HG02938 (cell line): Measurements from ENCODE around the gene PEMT.
A peak's percentile ranks its signal among the peaks of the same experiment; 100 is the strongest.
"Not testable (repeated sequence)": the region's sequence is repeated elsewhere in the genome, so short reads cannot be mapped to it uniquely, and the experiment has no call there.

Source experiments
- ATAC-seq: cut with Tn5 transposase; IDR thresholded peaks from one replicate; pipeline ENCODE4 v1.9.1; 2021; ENCODE audit warnings: mild to moderate bottlenecking, moderate library complexity; ENCODE audit not compliant: unreplicated experiment

PEMT gene

DNA sequence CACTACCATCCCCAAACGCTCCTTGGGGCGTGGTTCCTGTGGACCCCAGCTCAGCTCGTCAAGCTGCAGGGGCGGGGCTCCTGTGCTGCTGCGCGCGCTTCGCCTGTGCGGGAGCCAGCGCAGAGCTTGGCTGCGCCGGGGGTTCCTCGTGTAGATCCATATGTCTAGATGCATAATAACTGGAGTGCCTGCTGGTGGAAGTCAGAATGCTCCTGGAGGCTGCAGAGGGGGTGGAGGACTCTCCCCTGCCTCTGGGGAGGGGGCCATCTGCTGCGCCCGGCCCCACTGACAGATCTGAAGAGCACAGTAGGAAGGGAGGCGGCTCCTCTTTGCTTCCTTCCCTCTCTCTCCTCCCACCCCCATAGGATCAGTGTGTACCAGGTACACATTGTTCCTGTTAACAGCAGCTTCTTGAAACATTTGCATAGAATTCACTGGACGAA lies 99.9 kb downstream of the PEMT start:
- no peak for ATAC-seq

DNA sequence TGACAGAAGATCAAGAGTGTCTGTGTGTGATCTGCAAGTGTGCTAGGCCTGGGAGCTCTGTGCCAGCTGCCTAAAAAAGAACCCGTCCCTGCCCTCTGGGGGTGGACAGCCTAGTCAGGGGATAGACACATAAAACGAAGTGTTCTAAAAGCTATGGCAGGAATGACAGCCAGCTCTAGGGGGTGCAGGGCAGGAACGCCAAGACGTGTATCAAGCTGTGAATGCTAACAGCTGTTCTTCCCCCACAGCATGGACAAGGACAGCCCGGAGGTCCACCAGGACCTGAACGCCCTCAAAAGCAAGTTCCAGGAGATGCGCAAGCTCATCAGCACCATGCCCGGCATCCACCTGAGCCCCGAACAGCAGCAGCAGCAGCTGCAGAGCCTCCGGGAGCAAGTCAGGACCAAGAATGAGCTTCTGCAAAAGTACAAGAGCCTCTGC lies 100.5 kb downstream of the PEMT start:
- ATAC-seq, result no peak

GRCh38 chr17:17487998-17488397 lies 103.5 kb downstream of the PEMT start:
- no peak for ATAC-seq

- ATAC-seq, result not testable (repeated sequence)
Measured at GRCh38 chr17:17486416-17486815, 105.1 kb downstream of the PEMT start.

GRCh38 chr17:17485420-17485819 lies 106.1 kb downstream of the PEMT start:
- ATAC-seq, result no peak

DNA sequence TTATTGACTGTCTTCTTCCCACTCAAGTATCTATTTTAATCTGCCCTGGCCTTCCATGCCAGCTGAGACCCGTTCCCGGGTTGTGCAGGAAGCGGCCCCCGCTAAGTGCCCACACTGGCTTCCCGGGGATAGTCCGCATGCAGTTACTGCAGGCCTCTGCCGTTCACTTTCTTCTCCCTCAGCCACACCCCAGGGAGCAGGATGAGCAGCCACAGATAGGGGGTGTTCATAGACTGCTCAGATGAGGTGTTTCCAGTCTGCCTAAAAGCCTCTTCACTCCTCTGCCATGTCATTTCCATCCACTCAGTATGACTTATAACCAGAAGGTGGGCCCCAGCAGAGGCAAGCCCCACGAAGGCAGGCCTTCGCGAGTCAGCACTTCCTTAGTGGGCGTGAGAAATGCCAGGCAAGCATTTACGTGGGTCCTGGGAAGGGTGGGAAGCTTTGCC lies 107.0 kb downstream of the PEMT start:
- no peak for ATAC-seq

DNA sequence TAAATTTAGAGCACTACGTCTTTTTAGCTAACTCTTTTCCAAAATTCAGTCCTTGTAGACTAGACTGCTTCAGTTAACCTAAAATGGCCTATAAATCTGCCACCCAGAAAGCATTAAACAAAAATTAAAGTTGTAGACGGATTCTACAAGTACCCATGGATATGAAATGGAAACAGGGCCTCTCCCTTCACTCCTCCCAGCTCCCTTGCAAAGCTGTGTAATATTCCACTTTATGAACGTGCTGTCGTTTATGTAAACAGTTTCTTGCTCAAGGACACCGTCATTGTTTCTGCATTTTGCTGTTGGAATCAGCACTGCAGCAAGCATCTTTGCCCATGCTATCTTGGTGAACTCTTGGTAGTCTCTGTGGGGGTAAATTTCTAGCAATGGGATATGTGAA lies 109.6 kb downstream of the PEMT start:
- no peak for ATAC-seq

DNA sequence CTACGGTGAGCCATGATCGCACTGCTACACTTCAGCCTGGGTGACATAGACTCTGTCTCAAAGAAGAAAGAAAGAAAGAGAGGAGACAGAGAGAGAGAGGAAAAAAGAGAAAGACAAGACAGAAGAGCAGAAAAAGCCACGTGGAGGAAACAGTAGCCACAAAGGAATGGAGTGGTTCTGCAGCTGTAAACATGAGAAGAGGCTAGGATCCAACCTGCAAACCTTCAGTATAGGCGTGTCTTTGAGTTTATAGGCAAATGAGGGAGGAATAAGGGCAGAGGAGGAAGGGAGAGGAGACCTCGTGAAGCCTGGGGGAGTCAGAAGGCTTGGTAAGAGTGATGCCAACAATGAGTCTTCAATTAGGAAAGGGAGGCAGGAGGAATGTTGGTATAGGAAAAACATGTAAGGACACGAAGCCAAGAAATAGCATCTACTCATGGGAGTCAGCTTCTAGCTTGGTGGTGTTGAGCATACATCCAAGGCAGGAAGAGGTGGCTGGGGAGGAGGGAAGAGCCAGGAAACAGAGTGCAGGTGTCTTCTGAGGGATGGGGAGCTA lies 110.8 kb downstream of the PEMT start:
- ATAC-seq, result no peak

DNA sequence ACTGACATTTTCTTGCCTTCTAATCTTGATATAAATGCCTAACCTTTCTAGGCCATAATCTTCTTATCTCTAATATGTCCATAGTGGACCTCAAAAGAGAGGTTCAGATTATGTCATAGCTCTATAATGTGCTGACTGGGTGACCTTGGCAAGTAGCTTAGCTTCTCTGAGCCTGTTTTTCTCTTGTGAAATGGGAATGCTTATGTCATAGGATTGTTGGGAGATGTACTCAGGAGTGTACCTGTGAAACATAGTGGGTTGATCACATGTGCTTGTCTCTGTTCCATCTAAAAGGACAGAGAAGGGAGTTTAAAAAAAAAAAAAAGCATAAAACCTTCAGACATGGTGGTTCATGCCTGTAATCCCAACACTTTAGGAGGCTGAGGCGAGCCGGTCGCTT lies 112.3 kb downstream of the PEMT start:
- no peak for ATAC-seq

- ATAC-seq, result peak; percentile 86
Measured at GRCh38 chr17:17476865-17477467, 114.5 kb downstream of the PEMT start, which contains the start of gene MED9. Gene MED9 (plus strand): TSS chr17:17477000. CDS start chr17:17477042, 42 bp downstream.

DNA sequence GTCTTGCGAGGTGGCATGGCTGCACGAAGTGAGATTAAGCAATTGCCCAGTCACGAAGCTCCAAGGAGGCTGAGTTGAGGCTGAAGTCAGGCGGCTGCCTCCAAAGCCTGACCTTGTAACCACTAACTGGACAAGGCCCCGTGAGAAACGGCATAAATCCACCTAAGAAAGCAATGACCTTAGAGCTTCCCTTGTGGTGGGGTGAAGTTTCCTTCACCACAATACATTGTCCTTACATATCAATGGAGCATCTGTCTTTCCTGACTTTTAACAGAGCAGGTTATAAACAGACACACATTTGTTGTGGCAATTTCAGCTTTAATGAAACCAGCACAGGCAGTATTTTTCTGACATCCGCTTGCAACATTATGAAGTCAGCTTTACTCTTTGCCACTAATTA lies 117.2 kb downstream of the PEMT start:
- ATAC-seq, result no peak

GRCh38 chr17:17472333-17472920 lies 119.1 kb downstream of the PEMT start:
- no peak for ATAC-seq

- ATAC-seq, result no peak
Measured at GRCh38 chr17:17469996-17470395, 121.5 kb downstream of the PEMT start.

- no peak for ATAC-seq
Measured at GRCh38 chr17:17469358-17469757, 122.2 kb downstream of the PEMT start.

DNA sequence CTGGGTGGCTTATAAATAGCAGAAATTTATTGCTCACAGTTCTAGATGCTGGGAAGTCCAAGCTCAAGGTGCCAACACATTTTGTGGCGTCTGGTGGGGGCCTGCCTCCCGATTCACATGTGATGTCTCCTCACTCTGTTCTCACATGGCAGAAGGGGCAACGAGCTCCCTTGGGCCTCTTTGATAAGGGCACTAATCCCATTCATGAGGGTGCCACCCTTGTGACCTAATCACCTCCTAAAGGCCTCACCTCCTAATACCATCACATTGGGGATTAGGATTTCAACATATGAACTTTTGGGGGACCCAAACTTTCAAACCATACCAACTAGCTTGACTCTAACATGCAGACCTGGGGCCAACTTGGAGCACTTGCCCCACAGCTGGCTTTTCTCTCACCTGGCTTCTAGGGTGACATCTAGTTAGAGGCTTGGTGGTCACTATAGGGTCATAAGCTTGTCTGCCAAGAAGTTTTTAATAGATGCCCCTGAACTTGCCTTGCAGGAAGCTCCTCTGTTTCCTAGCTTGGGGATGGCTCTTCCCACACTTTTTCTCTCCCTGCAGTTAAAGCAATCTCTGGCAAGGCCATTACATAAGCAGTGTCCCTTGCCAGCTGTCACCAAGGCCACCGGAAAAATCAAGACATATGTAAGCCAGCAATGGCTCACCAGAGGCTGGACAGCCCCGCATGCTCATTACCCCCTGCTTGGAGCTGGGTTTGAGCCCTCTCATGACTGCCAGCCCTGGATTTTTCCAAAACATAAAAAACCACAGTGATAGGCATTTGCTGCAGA lies 123.1 kb downstream of the PEMT start:
- no peak for ATAC-seq

GRCh38 chr17:17467720-17468119 lies 123.8 kb downstream of the PEMT start:
- no peak for ATAC-seq

GRCh38 chr17:17467016-17467415 lies 124.5 kb downstream of the PEMT start:
- ATAC-seq, result no peak

- ATAC-seq, result no peak
Measured at GRCh38 chr17:17466511-17466910, 125.0 kb downstream of the PEMT start.

DNA sequence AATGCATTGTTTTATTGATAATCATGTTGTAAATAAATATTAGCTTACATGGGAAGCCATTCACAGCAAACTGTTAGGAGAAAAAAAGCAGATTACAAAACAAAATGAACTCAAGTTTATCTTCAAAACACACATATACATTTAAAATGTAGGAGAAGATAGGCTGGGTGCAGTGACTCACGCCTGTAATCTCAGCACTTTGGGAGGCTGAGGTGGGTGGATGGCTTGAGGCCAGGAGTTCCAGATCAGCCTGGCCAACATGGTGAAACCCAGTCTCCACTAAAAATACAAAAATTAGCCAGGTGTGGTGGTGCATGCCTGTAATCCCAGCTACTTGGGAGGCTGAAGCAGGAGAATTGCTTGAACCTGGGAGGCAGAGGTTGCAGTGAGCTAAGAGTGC lies 125.6 kb downstream of the PEMT start:
- not testable (repeated sequence) for ATAC-seq

- no peak for ATAC-seq
Measured at GRCh38 chr17:17463821-17464220, 127.7 kb downstream of the PEMT start.

- ATAC-seq, result no peak
Measured at GRCh38 chr17:17462048-17462824, 129.3 kb downstream of the PEMT start.
